Mesodermal cell (in vitro differentiated cells): ENCODE results near the gene SREBF1.

ENCODE experiments used
- H3K27ac ChIP-seq: 2 replicates; pipeline ENCODE4 v1.7.0; 2013; ENCODE audit warnings: mild to moderate bottlenecking, low read depth, low read length, moderate library complexity; ENCODE audit not compliant: severe bottlenecking
- H3K36me3 ChIP-seq: 2 replicates; pipeline ENCODE4 v1.7.1; 2013; ENCODE audit warnings: mild to moderate bottlenecking, low read length, moderate library complexity; ENCODE audit not compliant: control insufficient read depth, insufficient read depth
- H3K4me1 ChIP-seq: one replicate; pipeline ENCODE4 v1.7.1; 2013; ENCODE audit warnings: mild to moderate bottlenecking, low read length; ENCODE audit not compliant: insufficient read depth, control insufficient read depth, poor library complexity, severe bottlenecking
- H3K4me3 ChIP-seq: 2 replicates; pipeline ENCODE4 v1.7.0; 2013; ENCODE audit warnings: low read length, control low read depth, mild to moderate bottlenecking; ENCODE audit not compliant: insufficient read depth, poor library complexity, severe bottlenecking; ENCODE audit errors: extremely low read depth
- H3K9me3 ChIP-seq: 2 replicates; pipeline ENCODE4 v1.7.1; 2013; ENCODE audit warnings: mild to moderate bottlenecking, low read length, moderate library complexity; ENCODE audit not compliant: control insufficient read depth
- WGBS, 2 experiments: methylation state at CpG; one replicate each; pipeline ENCODE4 v1.1.5; 2013; ENCODE audit warnings: missing lambda C conversion rate in 2 of 2; ENCODE audit not compliant: insufficient coverage in 2 of 2; 5-methylcytosine and 5-hydroxymethylcytosine counted together

Gene SREBF1

DNA sequence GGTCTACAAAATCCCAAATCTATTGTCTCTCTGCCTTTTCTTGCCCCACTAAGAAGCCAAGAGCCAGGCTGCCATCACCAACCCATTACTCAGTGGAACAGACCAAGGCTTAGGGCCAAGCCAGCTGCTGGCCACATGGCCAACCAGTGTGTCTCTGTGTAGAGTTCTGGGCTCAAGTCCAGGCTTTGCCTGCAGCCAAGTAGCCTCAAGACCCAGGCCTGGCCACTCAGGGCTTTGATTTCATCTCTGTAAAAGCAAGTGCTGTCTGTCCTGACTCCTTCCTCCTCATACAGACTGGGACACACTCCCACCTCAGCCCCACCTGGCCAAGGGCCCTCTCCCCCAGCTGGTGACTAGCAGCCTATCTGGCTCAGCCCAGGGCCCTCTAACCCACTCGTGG, 14.6 kb downstream of the SREBF1 start:
- no peak overlapping the region for H3K4me3 ChIP-seq
- peaks cover 53% of the 10 kb centered on the region for H3K4me1 ChIP-seq
- no peak overlapping the region for H3K27ac ChIP-seq
- H3K9me3 ChIP-seq, result no peaks in the 10 kb centered on the region
- H3K36me3 ChIP-seq, result peaks cover 55% of the 10 kb centered on the region
- WGBS, 2 experiments, result 67 to 71% methylated on average over 1 of the region's 1 CpG

- Histone ChIP-seq H3K9me3 (no peaks in the 10 kb centered on the region), H3K27ac (no peak overlapping the region), H3K4me1 (peaks cover 53% of the 10 kb centered on the region), H3K4me3 (no peak overlapping the region), H3K36me3 (peaks cover 61% of the 10 kb centered on the region)
- WGBS, 2 experiments, result 97 to 100% methylated on average over 5 to 6 of the region's 7 CpGs
These were observed 16.2 kb downstream of the SREBF1 start for GRCh38 chr17:17820463-17821158.

- H3K9me3 ChIP-seq, result no peaks in the 10 kb centered on the region
- 93 to 95% methylated on average over 6 of the region's 10 CpGs for WGBS, 2 experiments
- H3K36me3 ChIP-seq, result peaks cover 66% of the 10 kb centered on the region
- no peak overlapping the region for H3K27ac ChIP-seq
- no peak overlapping the region for H3K4me3 ChIP-seq
- H3K4me1 ChIP-seq, result peaks cover 50% of the 10 kb centered on the region
These were observed 16.7 kb downstream of the SREBF1 start for GRCh38 chr17:17820046-17820445.

- Histone ChIP-seq H3K4me1 (peaks cover 46% of the 10 kb centered on the region), H3K27ac (no peak overlapping the region), H3K36me3 (peaks cover 71% of the 10 kb centered on the region), H3K9me3 (no peaks in the 10 kb centered on the region), H3K4me3 (no peak overlapping the region)
- 79 to 80% methylated on average over 9 to 11 of the region's 12 CpGs for WGBS, 2 experiments
These were observed 17.2 kb downstream of the SREBF1 start for GRCh38 chr17:17819561-17819995.

GRCh38 chr17:17819111-17819510, 17.7 kb downstream of the SREBF1 start:
- Histone ChIP-seq H3K27ac (no peak overlapping the region), H3K4me3 (no peak overlapping the region), H3K4me1 (peaks cover 41% of the 10 kb centered on the region), H3K9me3 (no peaks in the 10 kb centered on the region), H3K36me3 (peaks cover 76% of the 10 kb centered on the region)
- 93 to 99% methylated on average over 6 of the region's 12 CpGs for WGBS, 2 experiments

DNA sequence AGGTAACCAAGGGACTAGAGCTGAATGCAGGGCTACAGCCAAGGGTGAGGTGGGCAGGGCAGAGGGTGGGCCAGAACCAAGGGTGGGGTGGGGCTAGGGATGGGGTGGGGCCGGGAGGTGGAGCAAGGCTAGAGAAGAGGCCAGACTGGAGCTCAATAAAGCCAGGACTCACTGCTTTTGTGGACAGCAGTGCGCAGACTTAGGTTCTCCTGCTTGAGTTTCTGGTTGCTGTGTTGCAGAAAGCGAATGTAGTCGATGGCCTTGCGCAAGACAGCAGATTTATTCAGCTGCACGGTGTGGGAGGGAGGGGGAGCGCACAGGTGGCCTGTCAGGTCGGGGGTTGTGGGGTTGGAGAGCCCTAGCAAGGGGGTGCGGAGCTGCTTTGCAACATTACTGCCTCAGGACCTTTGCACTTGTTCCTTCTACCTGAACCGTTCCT, 18.7 kb downstream of the SREBF1 start:
- H3K4me3 ChIP-seq, result no peak overlapping the region
- H3K4me1 ChIP-seq, result peaks cover 36% of the 10 kb centered on the region
- peaks cover 86% of the 10 kb centered on the region for H3K36me3 ChIP-seq
- H3K27ac ChIP-seq, result no peak overlapping the region
- 83 to 86% methylated on average over 8 to 10 of the region's 10 CpGs for WGBS, 2 experiments
- H3K9me3 ChIP-seq, result no peaks in the 10 kb centered on the region

DNA sequence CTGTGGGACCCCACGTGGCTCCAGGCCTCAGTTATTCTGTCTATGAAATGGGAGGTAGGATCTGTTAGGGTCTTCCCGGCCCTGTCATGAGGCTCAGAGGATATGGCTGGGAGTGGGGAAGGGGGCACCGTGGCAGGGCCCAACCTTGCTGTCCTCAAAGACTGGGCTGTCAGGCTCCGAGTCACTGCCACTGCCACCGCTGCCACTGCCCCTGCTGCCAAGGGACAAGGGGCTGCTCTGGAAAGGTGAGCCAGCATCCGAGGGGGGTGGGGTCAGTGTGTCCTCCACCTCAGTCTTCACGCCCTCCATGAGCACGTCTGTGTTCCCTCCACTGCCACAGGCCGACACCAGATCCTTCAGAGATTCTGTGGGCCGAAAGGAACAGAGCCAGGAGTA, 19.2 kb downstream of the SREBF1 start:
- 95 to 96% methylated on average over 9 to 10 of the region's 10 CpGs for WGBS, 2 experiments
- Histone ChIP-seq H3K27ac (no peak overlapping the region), H3K4me3 (no peak overlapping the region), H3K9me3 (no peaks in the 10 kb centered on the region), H3K4me1 (peaks cover 30% of the 10 kb centered on the region), H3K36me3 (peaks cover 88% of the 10 kb centered on the region)

- Histone ChIP-seq H3K9me3 (no peaks in the 10 kb centered on the region), H3K4me1 (peaks cover 27% of the 10 kb centered on the region), H3K27ac (no peak overlapping the region), H3K4me3 (no peak overlapping the region), H3K36me3 (peaks cover 83% of the 10 kb centered on the region)
- 88 to 97% methylated on average over 9 to 21 of the region's 24 CpGs for WGBS, 2 experiments
These were observed 19.8 kb downstream of the SREBF1 start for GRCh38 chr17:17816831-17817551.

DNA sequence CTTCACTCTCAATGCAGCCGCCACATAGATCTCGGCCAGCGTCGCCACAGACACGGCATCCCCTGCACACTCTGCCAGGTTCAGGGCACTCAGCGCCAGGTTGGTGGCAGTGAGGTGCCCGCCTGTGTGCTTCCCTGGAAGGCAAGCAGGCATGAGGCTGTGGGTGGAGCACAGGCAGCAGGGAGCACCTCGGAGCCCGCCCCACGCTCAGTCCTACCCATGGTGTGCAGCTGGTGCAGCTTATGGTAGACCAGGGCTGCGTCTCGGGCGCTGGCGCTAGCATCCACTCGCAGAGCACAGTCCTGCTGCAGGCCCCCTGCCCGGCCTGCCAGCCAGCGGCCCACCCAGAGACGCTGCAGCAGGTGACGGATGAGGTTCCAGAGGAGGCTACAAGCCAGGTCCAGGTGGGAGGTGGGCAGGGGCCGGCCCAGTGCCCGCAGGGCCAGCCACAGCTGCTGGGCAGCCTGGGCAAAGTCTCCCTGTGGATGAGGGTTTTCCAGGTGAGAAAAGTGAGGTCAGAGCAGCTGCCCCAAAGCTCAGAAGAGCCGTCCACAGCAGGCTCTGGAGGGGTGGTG, 20.5 kb downstream of the SREBF1 start:
- H3K27ac ChIP-seq, result no peak overlapping the region
- WGBS, 2 experiments, result 96 to 97% methylated on average over 17 to 22 of the region's 22 CpGs
- H3K9me3 ChIP-seq, result no peaks in the 10 kb centered on the region
- H3K4me3 ChIP-seq, result no peak overlapping the region
- peaks cover 28% of the 10 kb centered on the region for H3K4me1 ChIP-seq
- H3K36me3 ChIP-seq, result peaks cover 82% of the 10 kb centered on the region

DNA sequence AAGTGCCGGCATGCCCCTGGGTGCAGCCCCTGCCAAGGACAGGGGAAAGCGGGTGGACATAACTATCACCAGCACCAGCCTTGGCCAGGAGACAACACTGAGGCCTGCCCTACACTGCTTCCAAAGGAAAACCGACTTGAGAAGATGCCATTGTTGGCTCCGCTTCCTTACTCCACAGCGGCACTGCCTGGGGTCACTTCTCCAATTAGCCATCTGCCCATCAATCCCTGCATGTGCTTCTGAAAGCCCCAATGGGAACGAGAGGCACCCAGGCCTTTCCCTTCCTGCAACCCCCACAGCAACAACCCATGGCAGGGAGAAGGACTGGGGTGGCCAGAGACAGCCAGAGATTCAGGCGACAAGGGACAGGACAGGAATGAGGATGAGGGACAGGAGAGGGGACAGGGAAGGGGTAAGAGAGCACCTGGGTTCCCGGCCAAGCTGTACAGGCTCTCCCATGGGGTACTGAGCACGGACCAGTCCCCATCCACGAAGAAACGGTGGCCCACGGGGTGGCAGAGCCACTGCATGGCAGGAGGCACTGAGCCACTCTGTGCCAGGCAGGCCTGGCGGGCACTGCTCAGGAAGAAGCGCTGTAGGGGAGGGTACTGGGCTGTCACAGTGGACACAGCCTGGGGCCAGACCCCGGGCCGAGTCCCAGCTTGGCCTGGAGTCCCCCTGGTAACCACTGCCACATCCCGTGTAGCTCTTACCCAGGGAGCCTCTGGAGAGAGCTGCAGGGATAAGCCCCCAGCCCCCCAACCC, 21.2 kb downstream of the SREBF1 start:
- no peak overlapping the region for H3K27ac ChIP-seq
- peaks cover 79% of the 10 kb centered on the region for H3K36me3 ChIP-seq
- 97 to 98% methylated on average over 15 of the region's 17 CpGs for WGBS, 2 experiments
- H3K4me1 ChIP-seq, result peaks cover 26% of the 10 kb centered on the region
- H3K4me3 ChIP-seq, result no peak overlapping the region
- no peaks in the 10 kb centered on the region for H3K9me3 ChIP-seq
